Gastroesophageal sphincter (tissue), 3 donors: ENCODE results near the gene BGLAP.

Experiments
- EP300 ChIP-seq: sonication (generic); formaldehyde crosslinking; IDR thresholded peaks from one replicate; pipeline ENCODE4 v1.6.1; 2017; ENCODE audit warnings: antibody characterized with exemption, mild to moderate bottlenecking
- POLR2A ChIP-seq, 2 donors: fragments of 450-650 bp; IDR thresholded peaks; one replicate each; pipeline ENCODE4 v1.6.1; 2017; ENCODE audit warnings: antibody characterized with exemption in 2 of 2, mild to moderate bottlenecking in 2 of 2, moderate library complexity in 1 of 2
- TF ChIP-seq, protein P1 (sequence below), 4 experiments: fragments of 200-600 bp in 2 of 4; fragments of 450-650 bp in 2 of 4; sonication (generic) in 1 of 4; IDR thresholded peaks; one replicate each; pipeline ENCODE4 v1.5.1; 2017 to 2019; ENCODE audit warnings: antibody characterized with exemption in 4 of 4, mild to moderate bottlenecking in 2 of 4, moderate library complexity in 2 of 4

DNA sequence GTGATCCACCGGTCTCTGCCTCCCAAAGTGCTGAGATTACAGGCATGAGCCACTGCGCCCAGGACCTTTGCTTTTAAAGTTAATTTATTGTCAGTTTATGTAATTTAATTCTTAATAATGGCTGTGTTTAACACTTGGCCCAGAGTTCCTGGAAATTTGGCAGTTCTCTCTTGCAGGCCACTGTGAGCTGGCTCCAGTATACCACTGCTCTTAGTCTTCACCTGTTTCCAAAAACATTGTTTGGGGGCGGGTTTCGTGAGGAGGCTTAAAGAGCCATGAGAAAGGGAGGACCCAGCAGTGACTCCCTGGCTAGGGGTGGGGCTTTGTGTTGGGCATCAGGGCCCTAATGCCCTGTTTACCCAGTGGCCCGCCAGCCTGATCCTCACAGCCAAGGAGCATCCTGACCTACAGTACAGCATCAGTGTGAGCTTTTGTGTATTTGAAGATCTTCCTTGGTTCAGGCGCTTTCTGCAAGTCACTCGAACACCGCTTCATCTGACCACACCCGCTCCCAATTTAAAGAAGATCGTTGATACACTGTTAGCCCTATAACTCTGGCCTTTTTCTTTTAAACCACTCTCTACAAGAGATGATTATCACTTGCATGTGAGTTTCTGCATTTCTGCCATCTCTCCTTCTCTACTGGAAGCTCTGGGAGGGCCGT is 12.0 kb upstream of the BGLAP start:
- TF ChIP-seq, protein P1, sequence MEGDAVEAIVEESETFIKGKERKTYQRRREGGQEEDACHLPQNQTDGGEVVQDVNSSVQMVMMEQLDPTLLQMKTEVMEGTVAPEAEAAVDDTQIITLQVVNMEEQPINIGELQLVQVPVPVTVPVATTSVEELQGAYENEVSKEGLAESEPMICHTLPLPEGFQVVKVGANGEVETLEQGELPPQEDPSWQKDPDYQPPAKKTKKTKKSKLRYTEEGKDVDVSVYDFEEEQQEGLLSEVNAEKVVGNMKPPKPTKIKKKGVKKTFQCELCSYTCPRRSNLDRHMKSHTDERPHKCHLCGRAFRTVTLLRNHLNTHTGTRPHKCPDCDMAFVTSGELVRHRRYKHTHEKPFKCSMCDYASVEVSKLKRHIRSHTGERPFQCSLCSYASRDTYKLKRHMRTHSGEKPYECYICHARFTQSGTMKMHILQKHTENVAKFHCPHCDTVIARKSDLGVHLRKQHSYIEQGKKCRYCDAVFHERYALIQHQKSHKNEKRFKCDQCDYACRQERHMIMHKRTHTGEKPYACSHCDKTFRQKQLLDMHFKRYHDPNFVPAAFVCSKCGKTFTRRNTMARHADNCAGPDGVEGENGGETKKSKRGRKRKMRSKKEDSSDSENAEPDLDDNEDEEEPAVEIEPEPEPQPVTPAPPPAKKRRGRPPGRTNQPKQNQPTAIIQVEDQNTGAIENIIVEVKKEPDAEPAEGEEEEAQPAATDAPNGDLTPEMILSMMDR (IDR thresholded peaks at IDR 0.05) = no peak
- TF ChIP-seq POLR2A (IDR thresholded peaks at IDR 0.05) (no peak), EP300 (no peak)
